ENCODE measurements around the gene COPB1.
A peak's percentile ranks its signal among the peaks of the same experiment; 100 is the strongest.

DNA sequence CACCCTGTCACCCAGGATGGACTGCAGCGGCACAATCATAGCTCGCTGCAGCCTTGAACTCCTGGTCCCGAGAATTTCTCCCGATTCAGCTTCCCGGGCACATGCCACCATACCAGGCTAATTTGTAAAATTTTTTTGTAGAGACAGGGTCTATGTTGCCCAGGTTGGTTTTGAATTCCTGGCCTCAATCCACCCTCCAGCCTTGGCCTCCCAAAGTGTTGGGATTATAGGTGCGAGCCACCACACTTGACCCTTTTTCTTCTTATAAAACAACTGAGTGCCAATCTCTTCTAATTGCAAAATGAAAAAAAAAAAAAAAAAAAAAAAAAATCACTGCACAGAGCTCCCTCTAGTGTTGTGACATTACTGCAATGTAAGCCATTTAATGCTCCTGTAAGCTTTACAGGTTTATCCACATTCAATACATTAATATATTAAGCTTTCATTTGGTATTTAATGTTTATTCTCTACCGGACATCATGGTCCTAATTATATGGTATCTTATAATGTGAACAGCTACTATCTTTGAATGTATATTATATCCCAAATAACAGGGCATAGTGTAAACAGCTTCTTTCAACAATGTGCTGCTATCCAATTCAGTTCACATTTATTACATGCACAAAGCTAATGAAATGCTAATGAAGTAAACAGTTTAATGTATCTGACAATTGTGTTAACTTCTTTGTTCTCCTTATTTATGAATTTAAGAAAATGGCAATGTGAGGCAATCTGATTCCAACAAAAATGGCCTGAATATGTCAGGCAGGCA, 44.6 kb downstream of the COPB1 start:
- TF ChIP-seq, protein P1, sequence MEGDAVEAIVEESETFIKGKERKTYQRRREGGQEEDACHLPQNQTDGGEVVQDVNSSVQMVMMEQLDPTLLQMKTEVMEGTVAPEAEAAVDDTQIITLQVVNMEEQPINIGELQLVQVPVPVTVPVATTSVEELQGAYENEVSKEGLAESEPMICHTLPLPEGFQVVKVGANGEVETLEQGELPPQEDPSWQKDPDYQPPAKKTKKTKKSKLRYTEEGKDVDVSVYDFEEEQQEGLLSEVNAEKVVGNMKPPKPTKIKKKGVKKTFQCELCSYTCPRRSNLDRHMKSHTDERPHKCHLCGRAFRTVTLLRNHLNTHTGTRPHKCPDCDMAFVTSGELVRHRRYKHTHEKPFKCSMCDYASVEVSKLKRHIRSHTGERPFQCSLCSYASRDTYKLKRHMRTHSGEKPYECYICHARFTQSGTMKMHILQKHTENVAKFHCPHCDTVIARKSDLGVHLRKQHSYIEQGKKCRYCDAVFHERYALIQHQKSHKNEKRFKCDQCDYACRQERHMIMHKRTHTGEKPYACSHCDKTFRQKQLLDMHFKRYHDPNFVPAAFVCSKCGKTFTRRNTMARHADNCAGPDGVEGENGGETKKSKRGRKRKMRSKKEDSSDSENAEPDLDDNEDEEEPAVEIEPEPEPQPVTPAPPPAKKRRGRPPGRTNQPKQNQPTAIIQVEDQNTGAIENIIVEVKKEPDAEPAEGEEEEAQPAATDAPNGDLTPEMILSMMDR (conservative IDR thresholded peaks at IDR 0.05), result peak; percentile 87
- no peak for TF ChIP-seq ZFX (IDR thresholded peaks at IDR 0.05)

All from C4-2B (cell line).